GM19240 (cell line): ENCODE results near the gene CBARP.
A peak's percentile ranks its signal among the peaks of the same experiment; 100 is the strongest.
"Not testable (repeated sequence)": the region's sequence is repeated elsewhere in the genome, so short reads cannot be mapped to it uniquely, and the experiment has no call there.

ENCODE experiments used
- DNase-seq: peaks from one replicate; pipeline ENCODE4 v3.0.0; 2011; ENCODE audit warnings: low spot score; ENCODE audit not compliant: insufficient read length

CBARP gene

DNA sequence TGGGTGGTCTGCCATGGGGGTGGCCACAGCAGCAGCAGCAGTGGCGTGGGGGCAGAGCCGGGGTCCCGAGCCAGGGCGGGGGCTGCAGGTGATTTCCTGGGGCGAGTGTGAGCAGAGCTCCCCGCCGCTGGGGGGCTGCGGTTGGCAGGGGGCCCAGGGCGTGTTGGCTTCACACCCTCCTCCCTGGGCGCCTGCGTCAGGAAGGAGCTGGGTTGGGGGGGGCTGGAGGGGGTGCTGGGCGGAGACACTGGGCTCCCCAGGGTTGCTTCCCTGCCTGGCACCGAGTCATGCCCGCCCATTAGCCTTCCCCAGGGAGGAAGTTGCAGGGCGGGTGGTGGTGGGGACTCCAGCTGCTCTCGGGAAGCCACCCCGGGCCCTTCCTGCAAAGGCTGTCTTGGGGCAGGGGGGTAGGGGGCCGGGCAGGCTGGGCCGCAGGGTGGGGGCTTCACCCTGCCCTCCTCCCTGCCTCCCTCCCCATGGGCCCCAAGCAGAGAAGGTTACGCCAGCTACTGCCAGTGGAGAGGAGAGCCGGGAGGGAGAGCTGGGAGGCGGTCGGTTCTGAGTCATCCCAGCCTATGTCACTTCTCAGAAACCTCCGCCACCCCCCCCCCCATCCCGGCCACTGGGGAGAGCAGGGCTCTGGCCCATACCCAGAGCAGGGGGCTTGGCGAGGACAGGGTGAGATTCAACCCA, 15.2 kb upstream of the CBARP start:
- DNase-seq: no peak

DNA sequence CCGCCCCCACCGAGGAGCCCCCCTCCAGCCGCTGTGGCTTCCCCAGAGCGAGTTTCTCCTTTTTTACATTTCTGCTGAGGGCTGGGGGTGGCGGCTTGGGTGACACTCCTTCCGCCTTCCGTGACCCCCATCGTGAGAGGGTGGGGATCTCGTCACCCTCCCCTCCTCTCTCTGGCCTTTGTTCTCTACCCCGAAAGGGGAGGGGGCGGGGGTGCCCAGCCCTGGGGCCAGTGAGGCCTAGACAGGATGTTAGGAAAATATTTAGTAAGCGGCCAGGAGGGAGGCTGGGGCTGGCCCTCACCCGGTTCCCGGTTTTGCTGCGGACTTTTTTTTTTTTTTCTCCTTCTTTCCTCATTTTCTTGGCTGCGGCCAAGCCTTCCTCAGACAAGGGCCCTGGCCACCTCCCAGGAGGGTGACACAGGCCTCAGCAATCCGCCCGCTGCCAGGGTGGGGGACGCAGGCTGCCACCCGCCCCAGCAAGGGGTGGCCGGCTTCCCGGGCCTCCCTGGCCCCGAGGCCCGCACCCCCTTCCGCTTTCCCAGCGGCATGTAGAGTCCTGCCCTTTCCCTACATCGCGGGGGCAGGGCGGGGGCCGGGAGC, 14.5 kb upstream of the CBARP start:
- DNase-seq: no peak

DNA sequence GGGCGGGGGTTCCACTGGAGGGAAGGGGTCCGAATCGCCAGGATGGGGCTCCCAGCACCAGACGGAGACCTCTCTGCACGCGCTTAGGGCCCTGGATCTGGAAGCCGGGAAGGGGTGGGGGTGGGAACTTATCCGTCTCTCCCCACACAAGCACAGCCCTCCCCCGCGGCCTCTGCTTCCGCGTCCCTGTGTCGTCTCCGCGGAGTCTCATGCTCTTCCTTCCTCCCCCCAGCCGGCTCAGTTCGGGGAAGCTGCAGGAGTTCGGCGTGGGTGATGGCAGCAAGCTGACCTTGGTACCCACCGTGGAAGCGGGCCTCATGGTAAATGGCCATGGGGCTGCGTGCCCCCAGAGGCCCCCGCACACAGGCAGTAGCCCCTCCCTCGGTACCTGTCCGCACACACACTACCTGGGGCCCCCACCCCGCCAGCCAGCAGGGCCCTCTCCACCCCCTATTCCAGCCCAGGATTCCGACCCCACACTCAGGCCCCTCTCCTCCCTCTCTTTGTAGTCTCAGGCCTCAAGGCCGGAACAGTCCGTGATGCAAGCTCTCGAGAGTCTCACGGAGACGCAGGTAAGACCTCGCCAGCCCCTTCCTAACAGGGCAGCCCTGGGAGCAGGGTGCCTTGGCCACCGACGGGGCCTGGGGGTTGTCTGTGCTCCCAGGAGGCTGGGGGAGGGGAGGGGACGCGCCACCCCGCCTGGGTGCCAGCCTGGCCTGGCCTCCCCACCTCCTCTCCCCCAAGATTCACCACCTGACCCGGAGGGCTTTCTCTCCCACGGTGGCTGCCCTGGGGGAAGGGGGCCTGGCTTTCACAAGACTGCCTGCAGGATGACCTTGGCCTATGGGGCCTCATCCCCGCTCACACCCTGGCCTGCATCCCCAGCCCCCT, 13.8 kb upstream of the CBARP start:
- DNase-seq: no peak

DNA sequence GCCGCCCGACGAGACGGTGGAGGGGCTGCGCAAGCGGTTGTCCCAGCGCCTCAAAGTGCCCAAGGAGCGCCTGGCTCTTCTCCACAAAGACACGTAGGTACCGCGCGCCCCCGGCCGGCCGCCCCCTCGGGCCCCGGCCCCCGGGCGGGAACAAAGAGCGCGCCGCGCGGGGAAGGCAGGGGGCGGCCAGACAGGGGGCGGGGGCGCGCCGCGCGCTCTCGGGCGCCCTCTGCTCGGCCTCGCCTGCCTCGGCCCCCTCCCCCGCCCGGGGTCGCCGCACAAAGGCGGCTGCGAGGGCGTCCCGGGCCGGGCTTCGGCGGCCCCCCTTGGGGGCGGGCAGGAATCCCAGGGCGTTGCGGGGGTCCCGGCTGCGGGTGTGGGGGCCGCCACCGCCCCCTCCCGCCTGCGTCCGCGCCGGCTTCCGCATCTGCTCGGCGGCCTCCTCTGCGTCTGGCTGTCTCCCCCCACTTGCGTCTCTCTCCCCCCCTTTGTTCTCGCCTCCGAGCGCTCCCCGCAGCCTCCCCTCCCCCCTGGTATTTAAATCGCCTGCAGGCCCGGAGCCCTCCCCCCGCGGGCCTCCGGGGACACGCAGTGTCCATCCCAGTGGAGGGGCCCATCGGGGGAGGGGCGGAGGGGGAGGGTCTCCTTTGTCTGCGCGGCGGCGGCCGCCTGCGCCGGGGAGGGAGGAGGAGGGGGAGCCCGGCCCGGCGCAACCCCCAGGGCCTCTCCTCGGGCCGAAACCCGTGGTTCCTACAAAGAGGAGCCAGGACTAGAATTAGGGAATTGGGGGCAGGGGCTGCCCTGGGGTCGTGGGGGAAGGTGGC, 12.8 kb upstream of the CBARP start:
- no peak for DNase-seq

DNA sequence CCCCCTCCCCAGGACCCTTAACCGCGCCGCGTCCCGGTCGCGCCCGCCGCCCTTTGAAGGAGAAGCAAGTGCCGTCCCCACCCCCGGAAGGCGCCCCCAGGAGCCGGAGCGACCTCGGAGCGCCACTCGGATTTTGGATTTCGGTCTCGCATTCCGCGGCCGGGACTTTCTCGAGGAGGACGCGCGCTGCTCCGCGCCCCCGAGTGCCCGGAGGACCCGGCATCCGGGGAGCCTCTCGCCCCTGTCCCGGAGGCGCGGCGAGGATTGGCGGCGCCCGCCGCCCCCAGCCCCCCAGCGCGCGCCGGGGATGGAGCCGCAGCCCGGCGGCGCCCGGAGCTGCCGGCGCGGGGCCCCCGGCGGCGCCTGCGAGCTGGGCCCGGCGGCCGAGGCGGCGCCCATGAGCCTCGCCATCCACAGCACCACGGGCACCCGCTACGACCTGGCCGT, 12.2 kb upstream of the CBARP start:
- no peak for DNase-seq

DNA sequence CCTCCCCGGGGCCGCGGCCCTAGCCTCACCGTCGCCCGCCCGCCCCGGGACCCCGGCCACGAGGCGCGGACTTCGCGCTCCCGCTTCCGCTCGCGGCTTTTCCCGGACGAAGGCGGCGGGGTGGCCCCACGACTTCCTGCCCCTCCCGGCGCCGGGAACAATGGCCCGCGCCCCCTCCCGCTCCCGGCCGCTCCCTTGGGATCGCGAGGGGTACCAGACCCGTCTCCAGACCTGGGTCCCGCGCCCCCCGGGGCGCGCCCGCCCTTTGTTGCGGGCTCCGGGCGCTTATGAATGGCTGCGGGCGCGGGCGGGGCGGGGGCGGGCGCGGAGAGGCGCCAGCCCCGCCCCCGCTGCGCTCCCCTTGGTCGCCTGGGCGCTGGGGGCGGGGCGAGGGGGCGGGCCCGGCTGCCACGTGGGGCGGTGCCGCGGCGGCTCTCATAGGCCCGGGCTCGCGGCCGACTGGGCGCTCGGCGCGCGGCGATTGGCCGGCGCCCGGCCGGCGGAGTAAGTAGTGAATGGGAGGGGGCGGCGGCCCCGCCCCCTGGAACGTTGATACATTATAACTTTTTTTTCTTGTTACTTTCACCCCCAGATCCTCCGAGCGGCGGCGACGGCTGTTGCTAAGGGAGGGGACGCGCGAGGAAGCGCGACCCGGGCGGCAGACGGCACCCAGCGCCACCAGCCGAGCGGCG, 11.6 kb upstream of the CBARP start:
- DNase-seq: peak; percentile 95

DNA sequence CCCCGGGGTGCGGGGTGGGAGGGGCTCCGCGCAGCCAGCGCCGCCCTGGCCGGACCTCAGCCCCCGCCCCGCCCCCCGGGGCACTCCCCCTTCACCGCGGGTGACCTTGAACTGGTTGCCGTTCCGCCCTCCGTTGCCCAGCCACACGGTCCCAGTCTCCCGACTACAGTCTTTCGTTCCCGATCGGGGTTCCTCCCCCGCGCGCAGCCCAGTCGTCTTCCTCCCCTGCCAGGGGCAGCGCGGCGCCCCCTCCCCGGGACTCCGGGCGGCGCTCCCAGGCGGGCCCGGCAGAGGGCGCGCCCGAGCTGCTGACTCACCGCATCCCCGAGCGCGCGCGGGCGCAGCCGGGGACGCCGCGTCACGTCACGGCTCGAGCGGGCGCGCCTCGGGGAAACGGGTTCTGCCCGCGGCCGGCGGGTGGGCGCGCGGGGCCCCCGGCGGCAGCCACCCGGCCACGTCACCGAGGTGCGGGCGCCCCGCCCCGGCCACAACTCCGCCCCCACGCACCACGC, 11.0 kb upstream of the CBARP start:
- no peak for DNase-seq

DNA sequence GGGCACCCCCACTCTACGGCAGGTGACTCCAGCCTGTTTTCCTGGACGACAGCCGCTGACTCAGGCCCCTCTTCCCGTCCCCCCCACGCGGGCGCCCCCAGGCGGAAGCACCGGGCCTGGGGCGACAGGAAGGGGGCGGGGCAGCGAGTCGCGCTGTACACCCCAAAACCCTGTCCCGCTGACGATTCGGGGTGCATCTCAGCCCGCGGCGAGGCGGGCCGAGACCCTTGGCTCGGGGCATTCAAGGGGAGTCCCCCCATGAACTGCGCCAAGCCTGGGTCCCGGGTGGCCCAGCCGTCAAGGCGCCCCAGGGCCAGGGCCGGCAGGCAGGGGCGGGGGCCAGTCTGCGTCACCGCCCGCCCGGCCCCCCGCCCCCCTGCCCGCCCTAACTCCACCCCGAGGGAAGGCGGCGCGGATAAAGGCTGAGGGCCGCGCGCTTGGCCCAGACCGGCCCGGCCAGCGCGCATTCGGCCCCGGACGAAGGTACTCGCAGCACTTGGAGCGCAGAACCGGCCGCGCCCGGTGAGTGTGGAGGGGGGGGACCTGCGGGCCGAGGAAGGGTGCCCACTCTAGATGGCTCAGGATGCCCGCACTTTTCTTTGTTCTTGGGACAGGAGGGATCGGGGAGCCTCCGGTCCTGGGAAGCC, 10.5 kb upstream of the CBARP start, which contains the start of gene MIDN:
Gene MIDN, plus strand, starts transcription at position 445 of the 647 bp plus-strand sequence. CDS start 1,714 bp downstream, outside the sequence.
- DNase-seq: no peak

DNA sequence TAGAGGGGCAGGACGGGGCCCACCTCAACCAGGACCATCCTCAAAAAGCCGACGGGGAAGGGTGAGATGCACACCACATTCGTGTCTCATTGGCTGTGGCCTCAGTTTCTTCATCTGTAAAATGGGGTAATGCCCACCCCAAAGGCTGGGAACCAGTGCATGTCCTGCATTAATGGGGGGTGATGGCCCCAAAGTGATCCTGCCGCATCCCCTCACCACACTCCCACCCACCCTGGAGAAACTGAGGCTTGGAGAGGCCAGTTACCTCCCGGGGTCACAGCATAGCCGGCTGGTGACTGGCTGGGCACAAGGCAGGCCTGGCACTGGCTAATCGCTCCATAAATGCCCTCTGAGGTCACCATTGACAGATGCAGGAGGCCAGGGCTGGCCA, 9.9 kb upstream of the CBARP start:
- no peak for DNase-seq

DNA sequence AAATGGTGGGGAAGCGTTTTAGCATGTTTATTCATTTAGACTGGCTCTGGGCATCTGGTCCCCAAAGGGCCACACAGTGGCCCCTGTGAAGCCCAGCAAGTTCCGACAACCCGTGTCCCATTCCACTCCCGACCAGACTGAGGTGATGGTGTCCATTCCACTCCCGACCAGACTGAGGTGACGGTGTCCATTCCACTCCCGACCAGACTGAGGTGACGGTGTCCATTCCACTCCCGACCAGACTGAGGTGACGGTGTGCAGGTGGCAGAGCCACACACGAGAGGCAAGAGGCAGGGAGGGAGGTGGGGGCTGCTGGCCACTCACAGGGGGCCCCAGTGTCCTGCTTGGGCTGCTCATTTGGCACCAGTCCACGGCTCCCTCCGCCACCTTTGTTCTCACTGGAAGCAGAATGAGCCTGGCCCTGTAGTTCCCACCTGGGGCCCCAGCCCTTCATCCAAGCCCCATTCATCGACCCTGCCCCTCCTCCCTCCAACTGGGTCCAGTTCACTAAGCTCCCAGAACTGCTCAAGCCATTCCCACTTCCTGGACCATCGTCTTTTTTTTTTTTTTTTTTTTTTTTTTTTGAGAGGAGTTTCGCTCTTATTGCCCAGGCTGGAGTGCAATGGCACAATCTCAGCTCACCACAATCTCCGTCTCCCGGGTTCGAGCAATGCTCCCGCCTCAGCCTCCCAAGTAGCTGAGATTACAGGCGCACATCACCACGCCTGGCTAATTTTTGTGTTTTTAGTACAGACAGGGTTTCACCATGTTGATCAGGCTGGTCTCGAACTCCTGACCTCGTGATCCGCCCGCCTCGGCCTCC, 8.7 kb upstream of the CBARP start:
- DNase-seq: not testable (repeated sequence)

DNA sequence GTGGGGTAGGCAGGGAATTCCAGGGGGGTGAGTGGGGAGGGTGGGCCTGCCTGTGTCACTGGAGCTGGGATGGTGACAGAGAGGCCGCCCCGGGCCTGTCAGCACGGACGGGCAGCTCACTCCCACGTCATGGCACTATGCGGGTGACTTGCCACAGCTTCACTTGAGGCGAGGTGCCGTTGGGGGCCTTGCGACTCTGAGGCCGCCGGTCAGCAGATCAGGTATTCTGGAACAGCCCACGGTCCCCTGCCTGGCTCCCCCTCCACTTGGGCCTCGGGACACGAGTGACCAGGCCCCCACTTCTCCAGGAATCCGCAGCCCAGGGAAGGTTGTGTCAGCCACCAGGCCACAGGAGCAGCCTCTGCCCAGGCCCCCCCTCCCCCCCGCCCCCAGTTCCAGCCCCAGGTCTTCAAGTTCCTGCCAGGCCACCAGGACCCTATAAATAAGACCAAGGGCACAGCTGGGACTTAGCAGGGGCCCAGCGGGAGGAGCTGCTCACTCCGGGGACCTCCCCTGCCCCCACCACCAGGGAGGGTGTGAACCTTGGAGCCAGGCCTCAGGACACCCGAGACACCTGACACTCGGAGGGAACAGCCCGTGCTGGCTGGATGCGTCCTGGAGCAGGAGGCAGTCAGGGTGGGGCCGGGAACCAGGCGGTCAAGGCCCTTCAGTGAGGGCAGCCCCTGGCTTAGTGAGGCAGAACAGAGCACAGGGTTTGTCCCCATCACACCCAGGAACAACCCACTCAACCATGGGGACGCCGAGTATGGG, 7.9 kb upstream of the CBARP start:
- no peak for DNase-seq

DNA sequence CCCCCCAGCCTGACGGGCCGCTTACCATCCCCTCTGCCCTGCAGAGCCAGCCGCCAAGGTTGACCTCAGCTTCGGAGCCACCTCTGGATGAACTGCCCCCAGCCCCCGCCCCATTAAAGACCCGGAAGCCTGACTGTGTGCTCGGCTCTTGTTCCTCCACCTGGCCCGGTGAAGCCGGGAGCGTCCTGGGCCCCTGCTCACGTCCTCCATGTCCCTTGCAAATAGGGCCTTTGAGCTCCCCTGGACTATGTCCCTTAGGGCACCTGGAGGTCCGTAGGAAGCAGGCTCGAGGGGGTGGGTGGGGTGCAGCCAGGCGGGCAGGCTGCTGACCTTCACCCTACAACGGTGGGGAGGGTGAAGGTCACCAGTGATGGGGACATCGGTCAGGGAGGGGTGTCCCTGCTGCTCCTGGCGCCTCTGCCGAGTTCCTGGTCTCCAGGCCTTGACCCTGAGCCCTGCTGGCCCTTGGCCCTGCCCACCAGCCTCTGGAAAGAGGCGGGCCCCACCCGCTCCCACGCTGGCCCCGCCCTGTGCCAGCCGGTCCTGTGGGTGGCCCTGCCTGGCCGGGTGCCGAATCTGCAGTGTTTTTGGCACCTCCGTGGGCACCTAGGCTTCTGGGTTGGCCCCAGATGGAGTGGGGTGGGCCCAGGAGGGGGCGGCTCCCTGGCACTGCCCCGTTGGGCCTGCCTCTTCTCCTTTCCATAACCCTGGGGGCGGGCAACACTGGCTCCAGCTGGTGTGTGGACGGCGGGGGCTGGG, 7.1 kb upstream of the CBARP start:
- DNase-seq: no peak

DNA sequence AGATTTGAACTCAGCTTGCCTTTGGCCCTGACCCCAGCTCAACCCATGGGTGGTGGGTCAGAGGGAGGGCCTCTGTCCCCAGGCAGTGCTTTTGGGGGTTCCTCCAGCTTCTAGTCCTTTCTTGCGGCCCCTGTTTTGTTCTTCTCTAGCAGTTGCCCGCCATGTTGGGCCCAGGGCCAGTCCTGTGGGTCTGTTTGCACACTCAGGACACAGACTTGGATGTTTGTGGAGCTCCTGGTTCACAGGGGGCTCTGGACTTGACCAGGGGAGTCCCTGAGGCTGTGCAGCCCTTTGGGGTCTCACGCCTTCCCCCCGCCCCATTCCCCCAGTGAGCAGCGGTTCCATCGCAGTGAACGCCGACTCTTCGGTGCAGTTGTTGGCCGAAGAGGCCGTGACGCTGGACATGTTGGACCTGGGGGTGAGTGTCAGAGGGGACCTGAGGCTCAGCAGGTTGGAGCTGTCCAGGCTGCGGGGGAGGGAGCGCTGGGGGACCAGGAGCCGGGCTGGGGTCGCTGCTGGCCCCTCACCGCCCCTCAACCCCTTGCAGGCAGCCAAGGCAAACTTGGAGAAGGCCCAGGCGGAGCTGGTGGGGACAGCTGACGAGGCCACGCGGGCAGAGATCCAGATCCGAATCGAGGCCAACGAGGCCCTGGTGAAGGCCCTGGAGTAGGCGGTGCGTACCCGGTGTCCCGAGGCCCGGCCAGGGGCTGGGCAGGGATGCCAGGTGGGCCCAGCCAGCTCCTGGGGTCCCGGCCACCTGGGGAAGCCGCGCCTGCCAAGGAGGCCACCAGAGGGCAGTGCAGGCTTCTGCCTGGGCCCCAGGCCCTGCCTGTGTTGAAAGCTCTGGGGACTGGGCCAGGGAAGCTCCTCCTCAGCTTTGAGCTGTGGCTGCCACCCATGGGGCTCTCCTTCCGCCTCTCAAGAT, 6.2 kb upstream of the CBARP start:
- peak; percentile 93 for DNase-seq

DNA sequence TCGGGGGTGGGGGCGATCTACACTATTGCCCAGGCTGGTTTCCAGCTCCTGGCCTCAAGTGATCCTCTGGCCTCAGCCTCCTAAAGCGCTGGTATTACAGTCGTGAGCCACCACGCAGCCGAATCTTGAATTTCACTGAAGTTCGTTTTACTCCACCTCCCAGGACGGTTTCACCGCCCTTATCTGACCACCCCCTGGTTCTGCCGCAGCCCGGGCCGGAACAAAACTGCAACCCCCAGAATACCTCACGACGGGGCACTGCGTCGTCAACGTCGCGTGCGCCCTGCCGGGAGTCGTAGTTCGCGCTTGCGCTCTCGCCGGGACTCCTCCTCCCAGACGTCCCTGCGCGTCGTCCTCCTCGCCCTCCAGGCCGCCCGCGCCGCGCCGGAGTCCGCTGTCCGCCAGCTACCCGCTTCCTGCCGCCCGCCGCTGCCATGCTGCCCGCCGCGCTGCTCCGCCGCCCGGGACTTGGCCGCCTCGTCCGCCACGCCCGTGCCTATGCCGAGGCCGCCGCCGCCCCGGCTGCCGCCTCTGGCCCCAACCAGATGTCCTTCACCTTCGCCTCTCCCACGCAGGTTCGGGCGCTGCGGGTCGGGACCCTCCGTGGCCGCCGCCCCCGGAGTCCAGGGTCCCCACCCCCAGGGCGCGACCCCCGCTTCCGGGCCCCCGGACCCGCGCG, 3.8 kb upstream of the CBARP start, which contains the start of gene ATP5F1D:
Gene ATP5F1D, plus strand, starts transcription at position 335 of the 679 bp plus-strand sequence. Its CDS starts 100 bp downstream, at position 435.
- DNase-seq: peak; percentile 100

DNA sequence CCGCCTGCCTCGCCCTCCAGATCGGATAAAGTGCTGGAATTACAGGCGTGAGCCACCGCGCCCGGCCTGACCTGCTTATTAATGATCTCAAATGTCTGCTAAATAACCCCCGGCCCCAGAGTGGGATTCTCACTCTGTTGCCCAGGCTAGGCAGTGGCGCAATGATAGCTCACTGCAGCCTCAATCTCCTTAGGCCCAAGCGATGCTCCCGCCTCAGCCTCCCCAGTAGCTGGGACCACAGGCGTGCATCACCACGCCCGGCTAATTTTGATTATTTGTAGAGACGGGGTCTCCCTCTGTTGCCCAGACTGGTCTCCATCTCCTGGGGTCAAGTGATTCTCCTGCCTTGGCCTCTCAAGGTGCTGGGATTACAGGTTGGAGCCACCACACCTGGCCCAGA, 3.1 kb upstream of the CBARP start:
- no peak for DNase-seq
